Testis (tissue), 5 donors: ENCODE data around the gene PPIB. TPM values are rescaled to one million over a fixed set of nuclear protein-coding genes. Genes with fewer than 3 reads are reported as not detected.

Experiments used
- DNase-seq: peaks from one replicate; pipeline ENCODE4 v3.0.0-alpha.2; 2019
- H3K27ac ChIP-seq, 2 donors: fragments of 200-600 bp; sonication (generic); one replicate each; pipeline ENCODE4 v1.5.1; 2019
- H3K27me3 ChIP-seq: fragments of 200-600 bp; sonication (generic); one replicate; pipeline ENCODE4 v1.5.1; 2019
- H3K36me3 ChIP-seq: fragments of 200-600 bp; sonication (generic); one replicate; pipeline ENCODE4 v1.5.1; 2017; ENCODE audit warnings: low read depth; ENCODE audit errors: missing control alignments
- H3K4me1 ChIP-seq: fragments of 200-600 bp; sonication (generic); one replicate; pipeline ENCODE4 v1.5.1; 2019
- H3K4me3 ChIP-seq, 2 donors: fragments of 200-600 bp; sonication (generic); one replicate each; pipeline ENCODE4 v1.5.1; 2017 to 2019
- H3K9me3 ChIP-seq: fragments of 200-600 bp; sonication (generic); one replicate; pipeline ENCODE4 v1.5.1; 2017
- CTCF ChIP-seq, 3 experiments: fragments of 450-650 bp in 2 of 3; fragments of 200-600 bp in 1 of 3; sonication (generic) in 1 of 3; IDR thresholded peaks; one replicate each; pipeline ENCODE4 v1.5.1; 2016 to 2019; ENCODE audit warnings: antibody characterized with exemption in 3 of 3, mild to moderate bottlenecking in 2 of 3, moderate library complexity in 1 of 3
- POLR2A ChIP-seq: fragments of 450-650 bp; IDR thresholded peaks from one replicate; pipeline ENCODE4 v1.6.1; 2017; ENCODE audit warnings: antibody characterized with exemption, mild to moderate bottlenecking, moderate library complexity
- WGBS, 2 donors: methylation state at CpG; one replicate each; pipeline ENCODE4 v1.1.5; 2018; 5-methylcytosine and 5-hydroxymethylcytosine counted together
- intact Hi-C: fragments of 100-400 bp; cut with DNase I; formaldehyde crosslinking; loops from one replicate; pipeline ENCODE4 v1.15.1; 2023; ENCODE audit warnings: low total_unique reads
- long read RNA-seq, 2 donors: transcript quantifications; one replicate each; lab custom pipeline, GENCODE V29; 2026
- polyA plus RNA-seq: library from polyadenylated mRNA; stranded (reverse); fragments of 350-450 nt; fragmentation: Illumina TruSeq; extraction: RNeasy Lipid Tissue Mini Kit (QIAGEN cat#74804); gene quantifications from one replicate; pipeline ENCODE4 v1.2.3, GENCODE V29; 2014; ENCODE audit warnings: low read depth, low replicate concordance; ENCODE audit not compliant: insufficient read depth
- total RNA-seq, 2 donors: library from RNA; depleted of rRNA; stranded (reverse); fragments of >200 nt; gene quantifications; one replicate each; pipeline ENCODE4 v1.2.3, GENCODE V29; 2016

The PPIB gene
- 100 to 1,000 TPM; 202 to 302 TPM for total RNA-seq
- polyA plus RNA-seq: 288 TPM
- long read RNA-seq, donor 1, transcript PPIB-201 (5 exons, 1,081 nt): major isoform, 323 of 392 reads
- long read RNA-seq, donor 1, partial matches to known transcripts: 19 of 392 reads
- long read RNA-seq, donor 1, other reads (novel, unspliced or antisense): 46 of 392 reads
- long read RNA-seq, donor 2, transcript PPIB-201 (5 exons, 1,081 nt): major isoform, 242 of 284 reads
- long read RNA-seq, donor 2, partial matches to known transcripts: 20 of 284 reads
- long read RNA-seq, donor 2, other reads (novel, unspliced or antisense): 20 of 284 reads

DNA sequence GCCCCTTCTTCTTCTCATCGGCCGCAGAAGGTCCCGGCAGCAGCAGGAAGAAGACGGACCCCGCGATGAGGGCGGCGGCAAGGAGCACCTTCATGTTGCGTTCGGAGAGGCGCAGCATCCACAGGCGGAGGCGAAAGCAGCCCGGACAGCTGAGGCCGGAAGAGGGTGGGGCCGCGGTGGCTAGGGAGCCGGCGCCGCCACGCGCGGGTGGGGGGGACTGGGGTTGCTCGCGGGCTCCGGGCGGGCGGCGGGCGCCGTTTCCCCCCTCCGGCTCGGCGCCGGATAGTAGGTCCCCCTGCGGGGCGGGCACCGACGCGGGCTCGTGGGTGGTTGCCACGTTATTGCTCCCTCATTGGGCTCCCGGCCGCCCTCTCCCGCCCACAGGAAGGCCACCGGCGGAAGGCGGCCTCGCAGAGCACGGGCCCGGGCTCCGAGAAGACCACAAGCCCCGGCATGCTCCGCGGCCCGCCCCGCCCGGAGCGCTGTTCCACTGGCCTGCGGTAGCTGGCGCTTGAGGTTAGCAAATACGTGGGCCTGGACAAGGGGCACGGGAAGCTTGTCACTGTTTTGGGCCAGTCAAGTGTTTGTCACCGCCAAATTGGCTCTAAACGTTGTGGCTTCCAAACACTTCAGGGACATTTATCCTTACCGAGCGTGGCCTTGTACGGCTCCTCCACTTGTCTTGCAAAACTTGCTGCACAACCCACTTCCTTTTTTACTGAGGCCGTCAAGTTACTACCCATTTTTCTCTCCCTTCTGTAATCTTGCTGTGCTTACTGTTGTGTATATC, at the start of gene PPIB:
Gene PPIB (minus strand): TSS at position 154 of the 790 bp plus-strand sequence. CDS start 36 bp downstream, at position 118.
- Histone ChIP-seq H3K4me3 (peak within 1 kb of the TSS; percentile 71 to 75), H3K4me1 (peaks cover 20% of the 10 kb centered on the region), H3K27ac (peak within 1 kb of the TSS; percentile 20 to 68), H3K36me3 (no peaks in the 10 kb centered on the region), H3K27me3 (no peaks in the 10 kb centered on the region), H3K9me3 (no peaks in the 10 kb centered on the region)
- 0 to 1% methylated on average over 9 to 34 of the region's 69 CpGs for WGBS, 2 donors
- DNase-seq: peak; percentile 97
- intact Hi-C loops: no loop called here
- TF ChIP-seq POLR2A: no peak
- TF ChIP-seq CTCF (IDR thresholded peaks at IDR 0.05): peak in 2 of 3 experiments; percentile 45 to 46

DNA sequence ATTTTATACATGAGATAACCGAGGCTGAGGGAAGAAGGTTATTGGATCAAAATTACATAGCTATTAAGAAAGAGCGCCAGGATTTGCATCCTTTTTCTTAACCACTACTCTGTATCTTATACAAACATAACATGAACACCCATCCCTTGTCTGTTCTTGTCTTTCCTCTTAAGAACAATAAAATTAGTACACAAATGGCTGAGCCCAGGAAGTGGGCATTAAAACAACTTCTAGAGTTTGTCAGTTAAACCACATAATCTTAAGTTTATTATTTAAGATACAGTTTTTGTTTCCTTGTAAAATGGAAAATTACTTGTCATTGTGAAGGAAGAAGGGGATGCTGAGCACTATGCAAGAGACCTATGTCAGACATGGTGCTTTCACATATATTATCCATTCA, 48.9 kb upstream of the PPIB start:
- Histone ChIP-seq H3K4me3 (no peak overlapping the region), H3K27me3 (no peaks in the 10 kb centered on the region), H3K36me3 (no peaks in the 10 kb centered on the region), H3K4me1 (peaks cover 4% of the 10 kb centered on the region), H3K9me3 (no peaks in the 10 kb centered on the region), H3K27ac (no peak overlapping the region)
- intact Hi-C loops: no loop called here
- DNase-seq: no peak
- WGBS, 2 donors: 93 to 97% methylated on average over 2 of the region's 2 CpGs
- no peak for TF ChIP-seq CTCF (IDR thresholded peaks at IDR 0.05)

DNA sequence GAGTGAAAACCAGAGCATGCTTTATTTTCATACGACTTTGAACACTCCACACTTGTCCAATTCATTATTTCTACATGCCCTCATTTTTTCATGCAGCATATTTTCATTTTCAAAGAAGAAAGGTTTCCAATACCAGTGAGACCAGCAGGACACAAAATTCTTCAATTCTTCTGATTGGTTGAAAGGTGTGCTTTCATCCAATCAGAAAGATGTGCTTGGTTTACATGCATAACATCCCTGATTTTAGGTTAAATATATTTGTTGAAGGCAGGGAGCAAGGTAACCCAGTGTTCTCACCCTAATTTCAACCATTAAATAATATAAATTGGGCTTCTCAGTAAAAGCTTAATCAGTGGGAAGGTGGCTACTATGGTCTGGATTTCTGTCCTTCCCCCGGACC, 47.5 kb upstream of the PPIB start:
- Histone ChIP-seq H3K27ac (no peak overlapping the region), H3K27me3 (no peaks in the 10 kb centered on the region), H3K36me3 (no peaks in the 10 kb centered on the region), H3K4me1 (no peaks in the 10 kb centered on the region), H3K4me3 (no peak overlapping the region), H3K9me3 (no peaks in the 10 kb centered on the region)
- intact Hi-C loops: no loop called here
- 64 to 74% methylated on average over 2 of the region's 2 CpGs for WGBS, 2 donors
- no peak for TF ChIP-seq POLR2A
- no peak for TF ChIP-seq CTCF (IDR thresholded peaks at IDR 0.05)
- DNase-seq: no peak

DNA sequence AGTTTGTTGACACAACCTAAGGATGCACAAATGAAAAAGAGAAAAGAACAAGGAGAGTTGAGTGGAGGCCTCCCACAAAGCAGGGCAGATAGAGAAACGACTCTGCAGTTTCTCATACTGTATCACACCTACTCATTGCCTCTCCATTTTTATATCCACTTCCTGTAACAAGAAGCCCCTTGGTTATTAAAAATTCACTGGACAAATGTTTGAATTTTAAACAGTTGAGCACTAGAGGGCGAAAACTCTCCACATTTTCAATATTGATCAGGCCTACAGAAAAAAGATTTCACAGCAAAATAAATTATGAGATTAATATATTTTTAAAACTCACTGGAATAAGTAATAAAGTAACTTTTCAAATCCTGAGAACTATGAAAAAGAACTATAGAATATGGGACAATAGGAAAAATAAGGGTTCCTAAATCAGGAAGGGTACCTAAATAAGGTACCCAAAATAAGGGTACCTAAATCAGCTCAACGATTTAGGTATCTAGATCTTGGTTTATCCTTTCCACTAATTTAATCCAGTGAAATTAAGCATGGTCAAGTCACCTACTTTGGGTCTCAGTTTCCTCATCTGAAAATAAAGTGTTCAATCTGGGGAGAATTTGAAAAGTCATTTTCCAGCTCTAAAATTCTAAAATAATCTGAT, 47.0 kb upstream of the PPIB start:
- no peaks in the 10 kb centered on the region for H3K9me3 ChIP-seq
- H3K36me3 ChIP-seq: no peaks in the 10 kb centered on the region
- WGBS, 2 donors: 53 to 60% methylated on average over 3 of the region's 3 CpGs
- no peak overlapping the region for H3K27ac ChIP-seq
- DNase-seq: no peak
- no peak overlapping the region for H3K4me3 ChIP-seq
- no peaks in the 10 kb centered on the region for H3K4me1 ChIP-seq
- intact Hi-C loops: no loop called here
- TF ChIP-seq CTCF (IDR thresholded peaks at IDR 0.05) (peak in 1 of 3 experiments; percentile 35), POLR2A (no peak)
- no peaks in the 10 kb centered on the region for H3K27me3 ChIP-seq
